BLaER1 (cell line): Measurements from ENCODE around the gene ACTR6.

Experiments
- H3K27ac ChIP-seq: shearing (Covaris generic); formaldehyde crosslinking; 2 replicates; pipeline ENCODE4 v1.8.1; 2022
- H3K27me3 ChIP-seq: shearing (Covaris generic); formaldehyde crosslinking; 2 replicates; pipeline ENCODE4 v1.8.1; 2022
- H3K36me3 ChIP-seq: shearing (Covaris generic); formaldehyde crosslinking; 2 replicates; pipeline ENCODE4 v1.8.1; 2022
- H3K4me1 ChIP-seq: shearing (Covaris generic); formaldehyde crosslinking; 2 replicates; pipeline ENCODE4 v1.8.1; 2022
- H3K4me2 ChIP-seq: shearing (Covaris generic); formaldehyde crosslinking; 2 replicates; pipeline ENCODE4 v1.8.1; 2022
- H3K4me3 ChIP-seq: shearing (Covaris generic); formaldehyde crosslinking; 2 replicates; pipeline ENCODE4 v1.8.1; 2022
- H3K9ac ChIP-seq: shearing (Covaris generic); formaldehyde crosslinking; 2 replicates; pipeline ENCODE4 v1.8.1; 2022
- H3K9me3 ChIP-seq: shearing (Covaris generic); formaldehyde crosslinking; 2 replicates; pipeline ENCODE4 v1.8.1; 2022
- H4K20me1 ChIP-seq: shearing (Covaris generic); formaldehyde crosslinking; 2 replicates; pipeline ENCODE4 v1.8.1; 2022
- Cebpa-rat ChIP-seq: shearing (Covaris generic); IDR thresholded peaks from 2 replicates; pipeline ENCODE4 v1.8.1; 2022

ACTR6 gene

GRCh38 chr12:100234591-100235304 is 34.1 kb downstream of the ACTR6 start:
- H4K20me1 ChIP-seq: no peaks in the 10 kb centered on the region
- no peaks in the 10 kb centered on the region for H3K27me3 ChIP-seq
- H3K4me3 ChIP-seq: no peak overlapping the region
- no peaks in the 10 kb centered on the region for H3K4me1 ChIP-seq
- no peak overlapping the region for H3K9ac ChIP-seq
- H3K36me3 ChIP-seq: no peaks in the 10 kb centered on the region
- TF ChIP-seq Cebpa-rat: no peak
- no peak overlapping the region for H3K27ac ChIP-seq
- H3K9me3 ChIP-seq: no peaks in the 10 kb centered on the region
- no peak overlapping the region for H3K4me2 ChIP-seq

DNA sequence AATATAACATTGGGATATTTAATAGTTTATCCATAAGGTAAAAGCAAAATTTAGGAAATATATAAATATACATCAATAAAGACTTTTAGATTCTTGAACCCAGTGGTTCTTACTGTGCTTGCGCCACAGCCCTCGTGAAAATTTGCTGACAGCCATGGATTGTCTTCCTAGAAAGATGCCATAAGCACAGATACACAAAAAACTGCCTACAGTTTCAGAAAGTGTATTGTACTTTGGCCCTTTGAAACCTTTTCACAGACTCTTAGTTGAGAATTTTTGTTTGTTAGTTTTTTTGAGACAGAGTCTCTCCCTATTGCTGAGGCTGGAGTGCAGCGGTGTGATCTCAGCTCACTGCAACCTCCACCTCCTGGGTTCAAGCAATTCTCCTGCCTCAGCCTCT is 38.2 kb downstream of the ACTR6 start:
- Histone ChIP-seq H4K20me1 (no peaks in the 10 kb centered on the region), H3K4me1 (no peaks in the 10 kb centered on the region), H3K4me3 (no peak overlapping the region), H3K9me3 (no peaks in the 10 kb centered on the region), H3K27me3 (no peaks in the 10 kb centered on the region), H3K4me2 (no peak overlapping the region), H3K27ac (no peak overlapping the region), H3K9ac (no peak overlapping the region), H3K36me3 (no peaks in the 10 kb centered on the region)
- TF ChIP-seq Cebpa-rat: no peak

DNA sequence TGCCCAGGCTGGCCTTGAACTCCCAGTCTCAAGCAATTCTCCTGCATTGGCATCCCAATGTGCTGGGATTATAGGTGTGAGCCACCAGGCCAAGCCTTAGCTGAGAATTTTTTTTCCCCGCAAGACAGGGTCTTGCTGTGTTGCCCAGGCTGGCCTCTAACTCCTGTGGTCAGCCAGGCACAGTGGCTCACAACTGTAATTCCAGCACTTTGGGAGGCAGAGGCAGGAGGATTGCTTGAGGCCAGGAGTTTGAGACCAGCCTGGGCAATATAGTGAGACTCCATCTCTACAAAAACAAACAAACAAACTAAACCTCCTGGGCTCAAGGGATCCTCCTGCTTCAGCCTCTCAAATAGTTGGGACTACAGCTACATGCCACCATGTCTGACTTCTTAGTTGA is 39.0 kb downstream of the ACTR6 start:
- TF ChIP-seq Cebpa-rat: no peak
- no peaks in the 10 kb centered on the region for H3K27me3 ChIP-seq

GRCh38 chr12:100243137-100243536 is 42.5 kb downstream of the ACTR6 start:
- TF ChIP-seq Cebpa-rat: no peak
- Histone ChIP-seq H3K36me3 (no peaks in the 10 kb centered on the region), H3K27ac (no peak overlapping the region), H4K20me1 (no peaks in the 10 kb centered on the region), H3K27me3 (no peaks in the 10 kb centered on the region), H3K9ac (no peak overlapping the region), H3K9me3 (no peaks in the 10 kb centered on the region), H3K4me1 (no peaks in the 10 kb centered on the region), H3K4me3 (no peak overlapping the region), H3K4me2 (no peak overlapping the region)

More for the DNA sequence above, 39.0 kb downstream of the ACTR6 start:
- Histone ChIP-seq H3K27ac (no peak overlapping the region), H4K20me1 (no peaks in the 10 kb centered on the region), H3K9ac (no peak overlapping the region), H3K9me3 (no peaks in the 10 kb centered on the region), H3K4me1 (no peaks in the 10 kb centered on the region), H3K4me3 (no peak overlapping the region), H3K36me3 (no peaks in the 10 kb centered on the region), H3K4me2 (no peak overlapping the region)

- H3K27ac ChIP-seq: no peak overlapping the region
- no peaks in the 10 kb centered on the region for H3K9me3 ChIP-seq
- H4K20me1 ChIP-seq: no peaks in the 10 kb centered on the region
- no peaks in the 10 kb centered on the region for H3K4me1 ChIP-seq
- H3K4me3 ChIP-seq: no peak overlapping the region
- H3K27me3 ChIP-seq: no peaks in the 10 kb centered on the region
- no peak overlapping the region for H3K9ac ChIP-seq
- TF ChIP-seq Cebpa-rat: no peak
- H3K36me3 ChIP-seq: no peaks in the 10 kb centered on the region
- no peak overlapping the region for H3K4me2 ChIP-seq
Measured at GRCh38 chr12:100247765-100248164, 47.1 kb downstream of the ACTR6 start.

DNA sequence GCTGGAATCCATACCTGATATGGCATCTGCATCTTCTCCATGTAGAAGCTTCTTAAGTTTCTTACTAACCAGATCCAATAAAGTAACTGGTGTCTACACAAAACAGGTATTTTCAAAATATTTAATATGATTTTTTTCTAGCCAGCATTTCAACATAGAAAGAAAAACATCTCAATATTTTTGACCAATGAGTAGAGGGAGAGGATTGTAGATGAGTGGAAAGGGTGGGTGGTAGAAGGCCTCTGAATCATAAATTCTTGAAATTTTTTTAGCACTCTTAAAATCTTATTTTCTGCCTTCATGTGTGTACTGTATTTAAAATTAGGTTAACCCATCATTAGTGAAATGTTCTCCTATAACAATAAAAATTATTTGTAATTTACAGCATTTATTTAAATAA is 48.3 kb downstream of the ACTR6 start:
- Histone ChIP-seq H4K20me1 (no peaks in the 10 kb centered on the region), H3K27me3 (no peaks in the 10 kb centered on the region), H3K9ac (no peak overlapping the region), H3K9me3 (no peaks in the 10 kb centered on the region), H3K4me1 (no peaks in the 10 kb centered on the region), H3K27ac (no peak overlapping the region), H3K36me3 (no peaks in the 10 kb centered on the region), H3K4me3 (no peak overlapping the region), H3K4me2 (no peak overlapping the region)
- no peak for TF ChIP-seq Cebpa-rat

- no peaks in the 10 kb centered on the region for H4K20me1 ChIP-seq
- H3K4me2 ChIP-seq: no peak overlapping the region
- no peaks in the 10 kb centered on the region for H3K27me3 ChIP-seq
- H3K4me1 ChIP-seq: no peaks in the 10 kb centered on the region
- no peak overlapping the region for H3K4me3 ChIP-seq
- H3K9me3 ChIP-seq: no peaks in the 10 kb centered on the region
- no peak overlapping the region for H3K9ac ChIP-seq
- no peak overlapping the region for H3K27ac ChIP-seq
- TF ChIP-seq Cebpa-rat: no peak
- H3K36me3 ChIP-seq: no peaks in the 10 kb centered on the region
Measured at GRCh38 chr12:100249941-100250340, 49.3 kb downstream of the ACTR6 start.

GRCh38 chr12:100251917-100252316 is 51.3 kb downstream of the ACTR6 start:
- H3K4me3 ChIP-seq: no peak overlapping the region
- no peaks in the 10 kb centered on the region for H3K36me3 ChIP-seq
- H3K4me2 ChIP-seq: no peak overlapping the region
- no peaks in the 10 kb centered on the region for H3K4me1 ChIP-seq
- no peaks in the 10 kb centered on the region for H4K20me1 ChIP-seq
- no peak overlapping the region for H3K9ac ChIP-seq
- H3K9me3 ChIP-seq: no peaks in the 10 kb centered on the region
- no peak for TF ChIP-seq Cebpa-rat
- no peak overlapping the region for H3K27ac ChIP-seq
- H3K27me3 ChIP-seq: no peaks in the 10 kb centered on the region

DNA sequence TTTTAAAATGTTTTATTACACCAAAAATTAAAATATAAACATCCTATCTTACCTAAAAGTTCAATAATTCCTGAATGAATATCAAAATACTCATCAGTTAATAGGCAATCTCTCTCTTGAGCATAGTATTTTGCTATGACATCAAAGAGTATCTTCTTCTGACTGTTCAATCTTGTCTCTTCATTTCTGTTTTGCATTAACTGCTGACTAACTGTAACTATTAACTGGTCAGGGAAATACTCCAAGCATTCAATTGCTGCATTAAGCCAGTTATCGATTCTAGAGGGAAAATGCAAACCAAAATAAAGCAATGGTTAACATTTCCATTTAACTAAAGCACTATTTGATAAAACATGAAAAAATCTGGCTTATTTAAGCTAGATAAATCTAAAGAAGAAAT is 52.8 kb downstream of the ACTR6 start:
- Histone ChIP-seq H3K9me3 (no peaks in the 10 kb centered on the region), H3K27me3 (no peaks in the 10 kb centered on the region), H4K20me1 (no peaks in the 10 kb centered on the region), H3K4me1 (no peaks in the 10 kb centered on the region), H3K36me3 (no peaks in the 10 kb centered on the region), H3K27ac (no peak overlapping the region), H3K4me3 (no peak overlapping the region), H3K9ac (no peak overlapping the region), H3K4me2 (no peak overlapping the region)
- no peak for TF ChIP-seq Cebpa-rat

DNA sequence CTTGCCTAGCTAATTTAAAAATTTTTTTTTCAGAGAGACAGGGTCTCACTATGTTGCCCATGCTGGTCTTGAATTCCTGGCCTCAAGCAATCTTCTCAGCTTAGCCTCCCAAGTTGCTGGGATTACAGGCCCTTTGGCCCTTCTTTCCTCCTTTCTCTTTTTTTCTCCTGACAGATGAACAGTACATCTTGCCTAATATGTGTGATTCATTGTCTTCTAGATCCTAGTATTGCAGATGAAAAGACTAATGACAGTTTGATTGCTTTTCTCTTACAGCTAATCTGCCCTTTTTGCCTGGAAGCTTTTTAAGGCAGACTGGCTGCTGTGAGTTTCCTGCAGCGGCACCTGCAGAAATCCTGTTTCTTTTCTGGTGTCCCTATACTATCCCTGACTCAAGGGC is 54.3 kb downstream of the ACTR6 start:
- Histone ChIP-seq H3K4me2 (no peak overlapping the region), H3K36me3 (no peaks in the 10 kb centered on the region), H3K4me3 (no peak overlapping the region), H3K9ac (no peak overlapping the region), H3K27me3 (no peaks in the 10 kb centered on the region), H3K4me1 (no peaks in the 10 kb centered on the region), H3K9me3 (no peaks in the 10 kb centered on the region), H4K20me1 (no peaks in the 10 kb centered on the region), H3K27ac (no peak overlapping the region)
- TF ChIP-seq Cebpa-rat: no peak

GRCh38 chr12:100258127-100258526 is 57.5 kb downstream of the ACTR6 start:
- H3K27ac ChIP-seq: no peak overlapping the region
- H3K9ac ChIP-seq: no peak overlapping the region
- no peaks in the 10 kb centered on the region for H3K27me3 ChIP-seq
- no peaks in the 10 kb centered on the region for H3K36me3 ChIP-seq
- TF ChIP-seq Cebpa-rat: no peak
- H3K4me2 ChIP-seq: no peak overlapping the region
- no peak overlapping the region for H3K4me3 ChIP-seq
- no peaks in the 10 kb centered on the region for H3K9me3 ChIP-seq
- no peaks in the 10 kb centered on the region for H4K20me1 ChIP-seq
- H3K4me1 ChIP-seq: no peaks in the 10 kb centered on the region
